CD4-positive, alpha-beta T cell treated with Interleukin-12 subunit alpha and Interleukin-12 subunit beta, for 1 hour (primary cell): Measurements from ENCODE around the gene NUP62.

Experiments
- DNase-seq: peaks from one replicate; pipeline ENCODE4 v3.0.0-alpha.2; 2020

The NUP62 gene

DNA sequence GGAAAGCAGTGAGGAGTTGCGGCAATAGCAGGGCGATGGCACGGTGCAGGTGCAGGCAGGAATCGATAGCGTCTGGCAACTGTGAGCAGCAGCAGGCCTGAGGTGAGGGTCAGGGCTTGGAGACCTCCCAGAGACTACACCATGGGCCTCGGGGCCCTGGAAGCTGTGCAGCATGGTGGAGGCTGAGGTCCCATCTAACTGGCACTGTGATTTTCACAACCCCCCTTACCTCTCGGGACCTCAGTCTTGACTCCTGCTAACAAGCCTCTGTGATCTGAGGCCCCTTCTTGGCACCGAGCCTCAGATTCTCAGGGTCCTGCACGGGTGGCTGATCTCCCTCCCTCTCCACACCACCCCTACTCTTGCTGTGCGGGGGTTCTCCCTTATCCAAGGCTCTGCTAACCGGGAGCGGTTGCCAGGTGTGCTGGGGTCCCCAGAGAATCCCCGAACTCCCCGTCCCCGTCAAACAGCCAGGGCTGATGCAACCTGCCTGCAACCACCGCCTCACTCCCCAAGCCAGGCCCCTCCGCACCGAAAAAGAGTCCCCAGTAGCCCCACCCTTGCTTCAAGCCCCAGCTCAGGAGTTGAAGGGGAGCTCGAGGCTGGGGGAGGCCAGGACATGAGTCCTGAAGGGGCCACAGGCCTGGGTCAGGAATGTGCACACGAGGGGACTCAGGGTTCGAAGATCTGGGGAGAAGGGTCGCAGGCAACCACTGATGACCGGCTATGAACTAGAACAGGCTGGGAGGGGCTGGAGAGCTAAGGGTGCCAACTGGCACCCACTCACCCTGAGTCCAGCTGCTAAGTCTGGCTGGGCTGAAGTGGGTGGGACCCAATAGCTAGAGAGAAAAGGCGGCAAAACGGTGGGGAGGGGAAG, 5.1 kb downstream of the NUP62 start:
- DNase-seq = no peak

DNA sequence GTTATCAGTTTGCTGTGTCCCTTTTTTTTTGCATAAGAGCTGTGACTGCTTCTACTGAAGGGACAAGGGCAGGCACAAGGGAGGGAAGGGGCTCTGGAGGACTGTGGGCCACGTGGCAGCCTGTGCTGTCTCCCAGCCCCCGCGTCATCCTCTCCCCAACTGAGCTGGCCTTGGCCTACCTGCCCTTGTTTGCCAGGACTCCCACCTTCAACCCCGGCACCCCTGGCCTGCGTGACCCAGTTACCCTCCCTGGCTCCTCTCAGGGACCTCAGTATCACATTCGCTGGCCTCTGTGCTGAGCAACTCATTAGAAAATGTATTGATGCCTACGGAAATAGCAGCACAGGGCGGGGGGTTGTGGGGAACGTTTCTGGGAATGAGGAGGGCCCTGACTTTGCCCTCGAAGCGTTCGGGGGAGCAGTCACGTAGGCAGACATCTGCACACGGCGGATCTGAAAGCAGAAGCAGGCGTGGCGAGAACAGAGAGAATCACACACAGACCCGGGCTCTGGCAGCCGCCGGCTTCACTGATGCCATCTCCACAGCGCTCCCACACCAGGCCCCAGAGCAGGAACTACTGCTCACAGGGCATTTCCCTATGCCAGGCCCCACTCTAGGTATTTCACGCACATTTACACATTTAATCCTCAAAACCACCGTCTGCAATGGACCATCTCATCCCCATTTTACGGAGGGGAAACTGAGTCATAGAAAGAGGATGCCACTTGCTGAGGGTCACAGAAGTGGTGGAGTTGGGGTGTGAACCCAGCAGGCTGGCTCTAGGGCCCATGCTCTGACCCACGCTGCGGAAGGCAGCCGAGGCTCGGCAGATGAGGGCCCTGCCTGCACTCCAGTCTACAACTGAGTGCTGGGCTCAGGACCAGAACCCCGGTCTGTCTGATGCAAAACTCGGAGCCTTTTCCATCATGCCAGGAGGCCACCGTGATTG, 6.0 kb downstream of the NUP62 start:
- no peak for DNase-seq

DNA sequence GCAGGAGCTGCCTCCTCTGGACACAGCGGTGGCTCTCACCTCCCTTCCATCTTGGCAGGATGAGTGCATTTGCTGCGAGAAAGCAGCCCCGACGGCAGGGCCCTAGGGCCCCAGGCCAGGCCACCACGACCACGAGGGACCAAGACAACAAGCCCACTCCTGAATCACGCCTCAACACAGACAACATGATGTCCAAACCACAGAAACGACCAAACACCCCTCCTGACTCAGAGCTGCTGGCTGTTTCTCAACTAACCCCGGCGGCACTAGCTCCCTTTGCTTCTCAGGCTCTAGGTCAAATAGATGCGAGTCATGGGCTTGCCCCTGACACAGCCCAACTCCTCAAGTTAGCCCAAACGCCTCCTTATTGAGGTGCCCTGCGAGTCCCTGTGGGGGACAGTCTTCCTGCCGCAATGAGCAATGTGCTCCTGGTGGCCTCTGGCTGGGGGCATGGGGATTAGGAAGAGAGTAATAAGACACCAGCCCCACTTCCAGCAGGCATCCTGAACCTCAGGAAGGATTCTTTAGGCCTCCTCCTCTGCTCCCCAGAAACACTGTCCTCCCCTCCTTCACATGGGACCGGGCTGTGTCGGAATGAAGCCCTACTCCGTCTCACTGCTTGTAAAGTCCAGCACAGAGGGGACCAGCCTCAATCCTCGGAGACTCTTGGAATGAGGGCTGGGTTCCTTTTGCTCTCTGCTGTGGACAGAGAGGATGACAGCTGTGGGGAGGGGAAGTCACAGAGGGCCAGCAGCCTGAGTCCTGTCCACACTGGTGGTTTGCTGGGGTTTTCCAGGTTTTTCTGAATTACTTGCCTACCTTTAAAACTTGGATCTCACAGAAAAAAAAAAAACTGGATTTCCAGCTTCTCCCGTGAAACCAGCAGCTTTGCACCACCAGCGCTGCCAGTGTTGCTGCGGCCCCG, 7.2 kb downstream of the NUP62 start:
- no peak for DNase-seq

DNA sequence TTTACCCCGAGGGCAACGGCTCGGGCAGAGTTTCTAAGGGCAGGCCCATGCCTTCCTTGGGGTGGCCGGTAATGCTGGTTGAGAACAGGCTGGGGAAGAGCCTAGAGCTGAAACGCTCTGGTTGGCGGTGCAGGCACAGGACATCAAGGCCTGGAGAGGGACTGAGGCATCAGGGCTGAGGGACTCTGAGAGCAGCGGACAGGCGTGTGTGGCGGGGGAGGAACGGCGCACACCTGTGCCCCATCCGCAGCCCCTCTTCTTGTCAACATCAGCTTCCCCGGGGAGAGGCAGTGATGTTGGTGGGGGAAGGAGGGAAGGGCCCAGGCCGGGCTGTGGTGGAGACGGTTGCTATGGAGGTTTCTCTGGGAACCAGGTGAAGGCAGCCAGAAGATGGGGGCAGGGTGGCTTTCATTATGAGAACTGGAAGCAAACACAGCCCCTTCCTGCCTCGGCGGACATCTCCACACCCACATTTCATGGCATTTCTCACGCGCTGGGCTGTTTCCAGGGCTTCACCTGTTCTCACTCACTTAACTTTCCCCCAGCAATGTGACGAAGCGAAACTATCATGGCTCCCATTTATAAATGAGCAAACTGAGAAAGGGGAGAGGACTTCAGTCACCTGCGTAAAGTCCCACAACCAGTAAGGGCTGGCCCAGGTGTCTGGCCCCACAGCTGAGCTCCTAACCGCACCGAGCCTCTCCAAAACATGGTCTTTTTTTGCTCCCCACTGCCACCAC, 8.5 kb downstream of the NUP62 start:
- DNase-seq = no peak

DNA sequence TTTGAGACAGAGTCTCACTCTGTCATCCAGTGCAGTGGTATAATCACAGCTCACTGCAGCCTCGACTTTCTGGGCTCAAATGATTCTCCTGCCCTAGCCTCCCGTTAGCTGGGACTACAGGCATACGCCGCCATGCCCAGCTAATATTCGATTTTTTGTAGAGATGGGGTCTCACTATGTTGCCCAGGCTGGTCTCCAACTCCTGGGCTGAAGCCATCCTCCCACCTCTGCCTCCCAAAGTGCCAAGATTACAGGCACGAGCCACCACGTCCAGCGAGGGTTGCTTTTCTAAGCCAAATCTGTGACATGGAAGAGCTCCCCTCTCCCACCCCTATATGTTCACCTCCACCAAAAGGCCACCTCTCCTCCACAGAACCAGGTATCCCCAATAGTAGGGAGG, 11.2 kb downstream of the NUP62 start:
- no peak for DNase-seq

DNA sequence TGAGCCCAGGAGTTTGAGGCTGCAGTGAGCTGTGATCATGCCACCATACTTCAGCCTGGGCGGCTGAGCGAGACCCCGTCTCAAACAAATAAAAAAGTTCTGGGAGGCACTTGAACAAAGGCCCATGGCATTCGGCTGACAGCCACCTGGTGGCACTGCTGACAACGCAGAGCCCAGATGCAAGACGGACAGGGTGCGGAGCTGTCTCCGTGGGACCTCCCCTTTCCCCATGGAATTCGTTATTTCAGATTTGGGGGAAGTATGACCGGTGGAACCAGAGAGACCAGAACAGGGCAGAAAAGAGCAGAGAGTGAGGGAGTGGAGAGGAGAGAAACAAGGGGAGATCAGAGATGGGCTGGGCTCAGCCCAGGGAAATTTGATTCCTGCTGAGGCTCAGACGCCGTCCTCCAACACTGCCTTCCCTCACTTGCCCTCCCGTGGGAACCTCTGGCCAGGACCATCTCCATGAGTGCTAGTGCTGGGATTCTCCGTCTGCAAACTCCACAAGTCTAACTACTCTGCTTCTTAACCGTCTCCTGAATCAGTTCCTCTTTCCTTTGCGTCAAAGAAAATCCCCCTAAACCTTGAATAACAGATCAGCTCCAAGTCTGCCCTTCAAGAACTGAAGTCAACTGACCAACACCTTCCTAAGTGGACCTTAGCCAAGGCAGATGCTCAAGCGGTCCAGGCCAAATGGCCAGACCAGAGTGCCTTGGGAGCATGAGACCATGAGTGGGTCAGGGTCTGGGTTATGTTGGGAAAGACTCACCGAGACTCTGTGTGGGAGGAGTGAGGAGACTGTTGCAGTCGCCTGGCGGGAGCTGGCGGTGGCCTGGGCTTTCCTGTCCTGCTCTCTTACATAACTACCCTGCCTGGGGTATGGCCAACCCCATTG, 12.2 kb downstream of the NUP62 start:
- no peak for DNase-seq

DNA sequence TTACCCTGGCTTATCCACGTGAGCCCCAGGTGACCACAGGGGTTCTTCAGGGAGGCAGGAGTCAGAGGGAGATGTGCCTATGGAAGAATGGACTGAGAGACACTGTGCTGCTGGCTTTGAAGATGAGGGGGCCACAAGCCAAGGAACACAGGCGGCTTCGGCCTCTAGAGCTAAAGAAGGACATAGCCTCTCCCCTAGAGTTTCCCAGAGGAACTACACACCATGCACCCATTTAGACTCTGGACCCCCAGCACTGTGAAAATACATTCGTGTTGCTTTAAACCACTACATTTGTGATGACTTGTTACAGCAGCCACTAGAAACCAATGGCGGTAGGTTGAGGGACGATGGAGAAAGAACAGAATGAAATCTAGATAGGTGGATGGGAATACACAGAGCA, 14.0 kb downstream of the NUP62 start:
- no peak for DNase-seq

DNA sequence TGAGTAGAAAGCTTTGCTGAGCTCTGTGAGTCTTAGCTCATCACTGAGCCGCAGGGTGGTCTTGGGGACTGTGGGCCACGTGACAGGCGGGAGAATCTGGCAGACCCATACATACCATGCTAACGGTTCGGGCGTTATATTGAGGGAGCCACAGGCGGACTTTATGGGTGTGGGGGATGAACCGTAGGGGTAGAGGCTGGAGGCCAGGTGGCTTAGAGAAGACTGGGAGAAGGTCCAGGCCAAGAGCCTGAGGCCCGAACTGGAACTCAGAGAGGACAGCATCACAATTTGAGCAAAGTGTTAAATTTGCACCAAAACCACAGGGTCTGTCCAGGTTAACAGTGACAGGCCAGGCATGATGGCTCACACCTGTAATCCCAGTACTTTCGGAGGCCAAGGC, 15.6 kb downstream of the NUP62 start:
- DNase-seq = no peak

DNA sequence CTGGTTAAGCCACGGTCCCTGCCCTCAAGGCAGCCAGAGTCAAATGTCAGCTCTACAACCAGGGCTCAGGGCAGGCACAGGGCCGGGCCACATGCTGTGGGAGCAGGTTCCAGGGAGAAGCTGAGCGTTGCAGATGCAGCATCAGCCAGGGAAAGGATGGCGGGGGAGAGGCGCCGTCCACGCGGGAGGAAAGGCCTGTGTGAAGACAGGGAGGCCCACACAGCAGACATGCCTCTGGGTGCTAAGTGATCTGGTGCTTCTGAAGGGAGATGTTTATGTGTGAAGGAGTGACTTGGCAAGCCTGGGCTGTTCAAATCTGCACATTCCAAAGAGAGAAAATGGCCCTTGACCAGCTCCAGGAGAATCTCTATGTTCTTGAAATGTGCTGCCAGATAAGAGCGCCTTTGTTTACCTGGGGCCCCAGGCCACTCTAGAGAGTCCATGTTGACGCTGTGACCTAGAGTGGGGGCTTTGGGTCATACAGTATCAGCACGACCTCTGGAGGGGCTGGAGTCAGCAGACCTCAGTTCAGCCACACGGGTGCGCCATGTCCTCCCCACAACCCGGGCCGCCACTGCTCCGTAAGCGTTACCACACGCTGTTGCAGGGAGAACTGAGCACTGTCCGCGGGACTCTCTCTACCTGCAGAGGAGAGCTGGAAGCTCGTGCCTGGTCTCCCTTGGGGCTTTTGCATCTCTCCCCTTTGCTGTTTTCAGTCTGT, 16.2 kb downstream of the NUP62 start:
- no peak for DNase-seq

DNA sequence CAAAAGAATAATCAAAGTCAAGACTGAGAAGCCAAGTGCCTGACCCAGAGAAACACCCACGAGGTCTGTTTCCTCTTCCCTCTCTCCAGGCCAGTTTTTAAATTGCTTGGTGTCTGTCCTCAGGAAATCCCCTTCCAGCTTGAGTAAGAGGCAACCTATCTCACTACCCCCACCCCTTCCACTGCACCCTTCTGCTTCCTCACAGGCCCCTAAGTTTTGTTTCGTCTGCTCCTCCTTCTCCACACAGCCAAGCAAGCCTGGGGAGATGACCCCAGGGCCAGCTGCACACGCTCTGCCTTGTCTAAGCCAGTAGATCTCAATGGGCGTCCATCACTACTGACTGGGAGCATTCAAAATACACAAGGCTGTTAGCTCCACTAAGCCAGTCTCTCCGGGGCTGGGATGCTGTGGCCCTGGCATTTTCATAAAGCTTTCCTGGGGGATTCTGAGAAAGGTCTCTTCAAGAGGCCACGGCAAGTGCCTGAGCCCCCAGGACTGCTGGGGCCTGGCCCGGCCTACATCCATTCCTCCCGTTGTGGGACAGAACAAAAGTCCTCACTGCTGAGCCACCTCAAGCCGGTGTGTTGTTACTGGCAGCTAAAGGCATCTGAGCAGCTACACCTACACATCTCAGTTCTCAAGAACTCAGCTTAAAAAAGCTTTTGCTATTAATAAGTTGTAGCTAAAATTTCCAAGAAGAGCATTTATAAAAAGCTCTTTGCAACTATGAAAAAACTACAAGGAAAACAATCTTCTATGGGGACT, 17.7 kb downstream of the NUP62 start:
- DNase-seq = peak; percentile 50

DNA sequence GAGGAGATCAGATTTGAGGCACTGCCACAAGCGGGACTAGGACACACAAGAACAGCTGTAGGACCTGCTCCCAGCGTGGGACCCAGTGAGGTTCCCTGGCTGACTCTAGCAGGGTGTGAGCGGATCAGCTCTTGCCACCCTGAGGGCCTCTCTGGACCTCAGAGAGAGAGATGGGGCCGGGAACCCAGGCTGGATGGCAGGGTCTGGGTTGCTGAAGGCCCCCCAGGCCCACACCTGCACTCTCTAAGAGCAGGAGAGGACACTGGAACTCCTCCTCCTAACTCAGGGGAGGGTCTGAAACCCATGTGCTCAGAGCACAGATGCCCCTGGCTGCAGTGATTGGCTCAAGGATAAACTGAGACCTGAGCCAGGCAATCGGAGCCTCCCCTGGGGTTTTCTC, 19.1 kb downstream of the NUP62 start:
- DNase-seq = no peak

DNA sequence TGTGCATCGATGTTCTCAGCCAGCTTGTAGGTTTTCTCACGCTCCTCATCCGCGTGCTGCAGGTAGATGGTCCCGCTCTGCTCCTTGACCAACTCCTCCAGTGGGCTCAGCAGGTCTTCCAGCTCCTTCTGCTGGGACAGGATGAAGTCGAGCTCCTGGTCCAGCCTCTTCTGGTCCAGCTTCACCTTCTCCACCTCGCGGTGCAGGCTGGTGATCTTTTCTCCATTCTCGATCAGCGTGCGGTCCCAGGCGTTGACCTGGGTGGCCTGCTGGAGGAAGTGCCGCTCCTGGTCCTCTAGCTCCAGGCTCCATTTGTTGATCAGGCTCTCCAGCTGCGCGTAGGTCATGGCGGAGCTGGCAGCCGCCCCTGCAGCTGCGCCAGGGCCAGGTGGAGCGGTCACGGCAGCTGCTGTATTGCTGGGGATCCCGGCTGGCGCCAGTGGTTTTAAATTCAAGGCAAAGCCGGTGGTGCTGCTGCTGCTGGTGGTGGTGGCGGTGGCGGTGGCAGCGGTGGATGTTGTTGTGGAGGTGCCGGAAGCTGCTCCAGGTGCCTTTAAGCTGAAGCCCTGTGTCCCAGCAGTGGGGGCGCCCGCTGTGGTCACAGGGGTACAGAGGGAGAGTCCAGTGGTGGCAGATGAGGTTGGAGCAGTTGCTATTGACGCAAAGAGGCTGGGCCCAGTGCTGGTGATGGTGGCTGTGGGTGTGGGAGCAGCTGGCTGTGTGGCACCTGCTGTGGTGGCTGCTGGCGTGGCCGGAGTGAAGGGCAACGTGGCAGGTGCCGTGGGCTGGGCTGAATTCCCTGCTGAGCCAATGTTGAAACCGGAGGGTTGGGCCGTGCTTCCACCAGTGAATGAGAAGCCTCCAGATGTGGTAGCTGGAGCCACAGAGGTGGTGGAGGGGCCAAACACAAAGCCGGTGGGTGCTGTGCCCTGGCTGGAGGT, 20.6 kb downstream of the NUP62 start:
- DNase-seq = no peak

DNA sequence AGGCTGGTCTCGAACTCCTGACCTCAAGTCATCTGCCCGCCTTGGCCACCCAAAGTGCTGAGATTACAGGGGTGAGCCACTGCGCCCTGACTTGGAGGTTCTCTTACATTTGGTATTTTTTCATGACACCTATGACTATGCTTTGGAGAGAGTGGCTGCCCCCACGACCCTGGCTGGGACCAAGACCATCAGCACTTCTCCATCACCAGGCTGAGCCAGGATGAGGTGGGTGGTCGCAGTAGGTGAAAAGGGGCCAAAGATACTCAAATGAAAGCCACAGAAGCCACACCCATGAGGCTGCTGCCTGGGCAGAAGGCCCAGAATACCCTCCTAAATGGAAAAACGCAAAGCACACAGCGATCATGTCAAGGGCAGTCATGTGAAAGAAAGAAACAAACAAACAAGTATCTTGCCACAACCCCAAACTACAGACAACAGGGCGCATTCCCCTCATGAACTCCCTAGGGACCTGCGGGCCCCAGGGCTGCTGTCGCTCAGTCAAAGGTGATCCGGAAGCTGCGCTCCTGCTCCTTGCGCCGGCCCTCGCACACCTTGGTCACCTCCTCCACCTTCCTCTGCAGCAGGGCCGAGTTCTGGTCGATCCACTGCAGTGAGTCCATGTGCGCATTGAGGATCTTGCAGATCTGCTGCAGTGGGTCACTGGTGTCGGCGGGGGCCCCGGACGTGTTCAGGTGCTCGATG, 21.4 kb downstream of the NUP62 start:
- DNase-seq = no peak

DNA sequence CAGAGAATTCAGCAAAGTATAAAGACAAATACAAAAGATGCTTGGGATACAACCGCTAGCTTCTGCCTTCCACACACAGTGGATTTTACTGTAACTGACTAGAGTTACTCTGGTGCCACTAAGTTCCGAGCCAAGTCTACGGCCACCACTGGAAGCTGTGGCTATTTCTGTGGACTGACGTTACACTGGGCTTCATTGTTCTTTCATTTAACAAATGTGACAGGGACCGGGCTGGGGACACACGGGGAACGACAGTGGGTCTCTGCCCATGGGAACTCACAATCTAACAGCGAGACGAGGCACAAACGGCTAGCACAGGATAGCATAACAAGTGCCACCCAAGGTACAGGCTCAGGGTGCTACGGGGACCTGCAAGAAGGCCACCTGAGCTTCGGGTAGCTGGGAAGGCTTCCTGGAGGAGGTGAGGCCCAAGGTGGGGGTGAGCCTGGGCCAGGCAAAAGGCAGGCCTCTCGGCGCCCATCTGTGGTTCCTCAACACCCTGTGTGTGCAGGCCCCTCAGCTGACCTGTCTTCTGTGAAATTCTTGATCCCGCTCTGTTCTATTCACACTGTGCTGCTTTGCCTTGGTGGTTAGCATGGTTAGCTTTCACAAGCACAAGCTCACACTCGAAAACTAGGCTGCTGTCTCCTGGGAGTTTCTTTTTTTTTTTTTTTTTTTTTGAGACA, 22.3 kb downstream of the NUP62 start:
- DNase-seq = no peak

DNA sequence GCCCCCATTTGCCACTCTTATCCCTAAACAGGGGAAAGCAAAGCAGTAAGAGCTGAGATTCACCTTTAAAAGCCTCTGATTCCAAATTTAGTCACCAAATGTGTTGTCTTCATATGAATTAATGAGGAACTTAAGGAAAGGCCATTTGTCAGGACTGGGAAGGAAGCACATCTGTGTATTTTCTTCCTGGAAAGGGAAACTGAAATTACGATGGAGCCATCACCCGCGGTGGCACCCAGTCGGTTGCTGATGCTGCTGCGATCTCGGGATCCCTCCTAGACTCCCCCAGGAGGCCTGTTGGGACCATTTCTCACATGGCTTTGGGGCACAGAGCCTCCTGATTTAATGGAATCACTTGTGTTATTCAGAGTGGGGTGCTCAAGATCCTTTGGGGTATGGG, 25.2 kb downstream of the NUP62 start:
- DNase-seq = no peak

DNA sequence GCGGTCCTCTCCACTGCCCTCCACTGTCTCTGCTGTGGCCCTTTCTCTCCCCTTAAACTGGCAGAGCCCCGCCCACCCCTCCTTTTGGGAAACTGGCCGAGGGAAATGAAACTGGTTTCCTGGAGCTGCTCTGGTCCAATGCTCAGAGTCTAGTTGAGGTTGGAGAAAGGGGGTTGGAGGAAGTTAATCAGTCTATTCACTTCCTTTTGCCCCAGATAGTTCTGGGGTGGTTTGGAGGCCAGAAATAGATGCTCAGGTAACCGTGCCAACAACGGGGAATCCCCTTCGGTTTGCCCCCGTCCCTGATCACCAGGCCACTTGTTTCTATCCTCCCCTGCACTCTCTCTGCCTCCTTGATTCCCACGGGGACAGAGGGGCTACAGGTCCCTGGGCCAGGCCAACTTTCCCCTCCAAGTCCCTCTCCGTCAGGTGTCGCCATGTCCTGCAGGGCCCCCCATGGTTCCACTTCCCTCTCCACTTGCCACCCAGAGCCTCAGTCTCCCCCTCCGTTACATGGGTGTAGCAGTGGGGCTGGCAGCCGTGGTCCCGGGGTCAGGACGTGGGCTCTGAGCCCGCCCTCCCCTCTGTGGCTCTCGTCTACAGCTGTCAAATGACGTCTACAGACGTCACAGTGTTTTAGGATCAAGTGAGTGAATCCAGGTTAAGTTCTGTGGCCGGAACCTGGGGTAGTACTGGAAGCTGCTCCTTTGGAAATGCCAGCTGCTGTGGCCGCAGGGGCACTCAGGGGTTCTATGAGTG, 32.3 kb downstream of the NUP62 start, which contains the start of gene IL4I1:
Gene IL4I1 (minus strand): TSS at position 25 of the 759 bp plus-strand sequence. CDS start 727 bp downstream, outside the sequence.
- peak; percentile 89 for DNase-seq
